DND-41 (cell line): ENCODE results near the gene FAM210B.

Experiments used
- ATAC-seq: fragments of 200-7000 bp; cut with Tn5 transposase; 3 replicates; pipeline ENCODE4 v1.9.1; 2021; ENCODE audit warnings: low read depth; ENCODE audit not compliant: insufficient read depth
- DNase-seq: peaks from one replicate; pipeline ENCODE4 v3.0.0-alpha.2; 2020
- H2AFZ ChIP-seq: 2 replicates; pipeline ENCODE4 v1.6.0; 2012; ENCODE audit warnings: low read depth, low read length
- H3K27ac ChIP-seq: 2 replicates; pipeline ENCODE4 v1.5.1; 2012; ENCODE audit warnings: low read length, inconsistent platforms
- H3K27me3 ChIP-seq: fragments of 200-600 bp; sonication (generic); 2 replicates; pipeline ENCODE4 v1.6.0; 2012; ENCODE audit warnings: low read length, mild to moderate bottlenecking, inconsistent platforms; ENCODE audit not compliant: insufficient read depth, poor library complexity
- H3K36me3 ChIP-seq: 2 replicates; pipeline ENCODE4 v1.5.1; 2012; ENCODE audit warnings: low read length, inconsistent platforms; ENCODE audit not compliant: insufficient read depth
- H3K4me1 ChIP-seq: 2 replicates; pipeline ENCODE4 v1.5.1; 2012; ENCODE audit warnings: mild to moderate bottlenecking, low read length; ENCODE audit not compliant: insufficient read depth
- H3K4me2 ChIP-seq: 2 replicates; pipeline ENCODE4 v1.6.0; 2012; ENCODE audit warnings: mild to moderate bottlenecking, moderate library complexity, low read length, inconsistent platforms; ENCODE audit not compliant: insufficient read depth
- H3K4me3 ChIP-seq, 2 experiments: fragments of 200-600 bp in 1 of 2; shearing (Covaris generic) in 1 of 2; 2 replicates each; pipeline ENCODE4 v1.5.1; 2012 to 2016; ENCODE audit warnings: inconsistent platforms in 2 of 2, low read length in 2 of 2, mild to moderate bottlenecking in 2 of 2, low read depth in 1 of 2, moderate library complexity in 1 of 2
- H3K79me2 ChIP-seq: 2 replicates; pipeline ENCODE4 v1.6.0; 2012; ENCODE audit warnings: low read length, inconsistent platforms; ENCODE audit not compliant: insufficient read depth
- H3K9ac ChIP-seq: 2 replicates; pipeline ENCODE4 v1.6.0; 2012; ENCODE audit warnings: low read depth, mild to moderate bottlenecking, inconsistent platforms, low read length, moderate library complexity
- H3K9me3 ChIP-seq: 2 replicates; pipeline ENCODE4 v1.5.1; 2012; ENCODE audit warnings: low read length, moderate library complexity, mild to moderate bottlenecking, inconsistent platforms; ENCODE audit not compliant: insufficient read depth, severe bottlenecking
- H4K20me1 ChIP-seq: 2 replicates; pipeline ENCODE4 v1.6.0; 2012; ENCODE audit warnings: low read length; ENCODE audit not compliant: insufficient read depth
- EZH2 ChIP-seq: IDR thresholded peaks from 3 replicates; pipeline ENCODE4 v1.6.1; 2012; ENCODE audit warnings: borderline replicate concordance, low read depth, mild to moderate bottlenecking, moderate library complexity, low read length, inconsistent platforms; ENCODE audit not compliant: severe bottlenecking
- TF ChIP-seq, protein P1 (sequence below): IDR thresholded peaks from 2 replicates; pipeline ENCODE4 v1.5.1; 2012; ENCODE audit warnings: borderline replicate concordance, low read length, moderate library complexity, mild to moderate bottlenecking; ENCODE audit not compliant: poor library complexity, severe bottlenecking; ENCODE audit errors: extremely low read depth

FAM210B gene

DNA sequence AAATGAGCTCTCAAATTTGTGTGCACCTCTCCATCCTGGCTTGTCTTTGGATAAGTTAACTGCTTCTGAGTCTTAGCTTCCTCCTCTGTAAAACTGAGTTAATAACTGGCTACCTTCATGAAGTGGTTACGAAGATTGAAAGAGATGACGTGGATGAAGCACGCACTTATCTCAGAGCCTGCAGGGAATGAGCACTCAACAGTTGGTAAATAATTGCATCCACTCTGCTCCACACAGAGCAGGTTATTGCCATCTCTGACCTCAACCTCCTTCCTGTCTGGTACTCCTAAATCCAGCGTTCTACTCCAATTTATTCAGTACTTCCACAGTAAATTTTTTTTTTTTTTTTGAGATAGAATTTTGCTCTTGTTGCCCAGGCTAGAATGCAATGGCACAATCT lies 26.4 kb downstream of the FAM210B start:
- Histone ChIP-seq H3K4me1 (peaks cover 37% of the 10 kb centered on the region), H3K4me2 (no peak overlapping the region)
- no peak for DNase-seq

DNA sequence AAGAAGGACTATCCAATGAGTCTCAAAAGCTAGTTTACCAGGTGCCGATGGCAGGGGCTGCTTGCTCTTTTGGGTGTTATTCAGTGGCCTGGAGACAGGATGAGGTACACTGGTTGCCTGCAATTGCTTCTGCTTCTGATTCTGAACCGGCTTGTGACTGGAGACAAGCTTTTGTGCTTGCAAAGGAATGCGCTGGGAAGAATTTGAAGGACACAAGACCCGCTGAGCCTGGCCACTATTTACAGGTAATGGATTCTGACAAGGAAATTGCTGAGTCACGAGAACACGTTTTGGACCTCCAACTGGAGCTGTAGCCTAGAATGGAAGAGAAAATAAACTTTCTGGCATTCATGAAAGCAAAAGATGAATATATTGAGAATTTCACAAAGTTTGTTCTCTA lies 27.4 kb downstream of the FAM210B start:
- Histone ChIP-seq H3K4me2 (no peak overlapping the region), H2AFZ (no peak overlapping the region), H3K4me1 (peaks cover 48% of the 10 kb centered on the region), H3K9ac (no peak overlapping the region), H3K9me3 (no peaks in the 10 kb centered on the region), H3K27ac (no peak overlapping the region), H3K36me3 (peaks cover 91% of the 10 kb centered on the region), H3K27me3 (no peaks in the 10 kb centered on the region), H3K4me3 (no peak overlapping the region), H3K79me2 (peaks cover 91% of the 10 kb centered on the region), H4K20me1 (peaks cover 23% of the 10 kb centered on the region)
- no peak for DNase-seq
- no peak for ATAC-seq
- TF ChIP-seq EZH2 = no peak
- TF ChIP-seq, protein P1, sequence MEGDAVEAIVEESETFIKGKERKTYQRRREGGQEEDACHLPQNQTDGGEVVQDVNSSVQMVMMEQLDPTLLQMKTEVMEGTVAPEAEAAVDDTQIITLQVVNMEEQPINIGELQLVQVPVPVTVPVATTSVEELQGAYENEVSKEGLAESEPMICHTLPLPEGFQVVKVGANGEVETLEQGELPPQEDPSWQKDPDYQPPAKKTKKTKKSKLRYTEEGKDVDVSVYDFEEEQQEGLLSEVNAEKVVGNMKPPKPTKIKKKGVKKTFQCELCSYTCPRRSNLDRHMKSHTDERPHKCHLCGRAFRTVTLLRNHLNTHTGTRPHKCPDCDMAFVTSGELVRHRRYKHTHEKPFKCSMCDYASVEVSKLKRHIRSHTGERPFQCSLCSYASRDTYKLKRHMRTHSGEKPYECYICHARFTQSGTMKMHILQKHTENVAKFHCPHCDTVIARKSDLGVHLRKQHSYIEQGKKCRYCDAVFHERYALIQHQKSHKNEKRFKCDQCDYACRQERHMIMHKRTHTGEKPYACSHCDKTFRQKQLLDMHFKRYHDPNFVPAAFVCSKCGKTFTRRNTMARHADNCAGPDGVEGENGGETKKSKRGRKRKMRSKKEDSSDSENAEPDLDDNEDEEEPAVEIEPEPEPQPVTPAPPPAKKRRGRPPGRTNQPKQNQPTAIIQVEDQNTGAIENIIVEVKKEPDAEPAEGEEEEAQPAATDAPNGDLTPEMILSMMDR = no peak

More for the DNA sequence above, 26.4 kb downstream of the FAM210B start:
- TF ChIP-seq EZH2 = no peak
- TF ChIP-seq, protein P1 = no peak
- Histone ChIP-seq H4K20me1 (peaks cover 26% of the 10 kb centered on the region), H2AFZ (no peak overlapping the region), H3K27ac (no peak overlapping the region), H3K9me3 (no peaks in the 10 kb centered on the region), H3K9ac (no peak overlapping the region), H3K79me2 (peaks cover 89% of the 10 kb centered on the region), H3K27me3 (no peaks in the 10 kb centered on the region), H3K36me3 (peaks cover 96% of the 10 kb centered on the region), H3K4me3 (no peak overlapping the region)
- no peak for ATAC-seq

DNA sequence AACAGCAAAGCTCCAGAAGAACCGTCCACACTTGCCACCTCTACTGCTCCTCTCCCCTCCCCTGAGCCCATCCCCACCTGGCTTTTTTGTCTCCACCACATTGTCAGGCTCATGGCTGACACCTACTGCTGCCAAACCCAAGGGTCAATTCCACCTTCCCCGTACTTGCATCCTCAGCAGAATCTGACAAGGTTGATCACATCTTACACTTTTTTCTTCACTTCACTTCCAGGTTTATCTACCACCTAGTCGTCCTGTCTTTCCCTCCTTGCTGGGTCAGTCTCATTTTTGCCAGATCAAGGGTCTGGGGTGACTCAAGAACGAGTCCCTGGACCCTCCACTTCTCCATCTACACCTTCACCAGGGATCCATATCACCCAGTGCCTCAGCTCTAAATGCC lies 30.1 kb downstream of the FAM210B start:
- Histone ChIP-seq H4K20me1 (peaks cover 12% of the 10 kb centered on the region; the same call in 1 of the 2 replicates), H3K36me3 (peaks cover 65% of the 10 kb centered on the region), H3K4me1 (peaks cover 48% of the 10 kb centered on the region), H3K4me3 (no peak overlapping the region), H3K79me2 (peaks cover 90% of the 10 kb centered on the region), H3K27me3 (no peaks in the 10 kb centered on the region), H2AFZ (no peak overlapping the region), H3K9ac (no peak overlapping the region), H3K9me3 (no peaks in the 10 kb centered on the region), H3K27ac (no peak overlapping the region), H3K4me2 (peak overlapping the region; percentile 77; the same call in 1 of the 2 replicates)
- DNase-seq (no peak), ATAC-seq (no peak)
- TF ChIP-seq, protein P1 = no peak
- no peak for TF ChIP-seq EZH2
